ENCODE data around the gene CHMP4B. TPM values are rescaled to one million over a fixed set of nuclear protein-coding genes. Genes with fewer than 3 reads are reported as not detected.

CHMP4B gene
- polyA plus RNA-seq, 1 donor = 93.7 TPM

GRCh38 chr20:33862709-33863403 lies 51.7 kb downstream of the CHMP4B start:
- peak; percentile 73 for DNase-seq

- DNase-seq = no peak
These were observed 52.5 kb downstream of the CHMP4B start for GRCh38 chr20:33863440-33864323.

- DNase-seq = no peak
These were observed 53.3 kb downstream of the CHMP4B start for GRCh38 chr20:33864324-33864963.

GRCh38 chr20:33865761-33866370 lies 54.7 kb downstream of the CHMP4B start:
- no peak for DNase-seq

- DNase-seq = no peak
These were observed 55.4 kb downstream of the CHMP4B start for GRCh38 chr20:33866398-33867100.

GRCh38 chr20:33868042-33868441 lies 56.9 kb downstream of the CHMP4B start:
- no peak for DNase-seq

- no peak for DNase-seq
These were observed 57.4 kb downstream of the CHMP4B start for GRCh38 chr20:33868595-33868994.

GRCh38 chr20:33869283-33869682 lies 58.1 kb downstream of the CHMP4B start:
- DNase-seq = no peak

GRCh38 chr20:33871362-33871761 lies 60.2 kb downstream of the CHMP4B start:
- DNase-seq = no peak

GRCh38 chr20:33874129-33874528 lies 63.0 kb downstream of the CHMP4B start:
- no peak for DNase-seq

- no peak for DNase-seq
These were observed 63.9 kb downstream of the CHMP4B start for GRCh38 chr20:33875055-33875454.

- DNase-seq = no peak
These were observed 64.4 kb downstream of the CHMP4B start for GRCh38 chr20:33875534-33876026.

GRCh38 chr20:33878583-33878982 lies 67.4 kb downstream of the CHMP4B start:
- DNase-seq = no peak

GRCh38 chr20:33880396-33880795 lies 69.2 kb downstream of the CHMP4B start:
- no peak for DNase-seq

GRCh38 chr20:33881989-33882388 lies 70.8 kb downstream of the CHMP4B start:
- peak; percentile 63 for DNase-seq

- no peak for DNase-seq
These were observed 71.3 kb downstream of the CHMP4B start for GRCh38 chr20:33882481-33882880.

- DNase-seq = no peak
These were observed 72.0 kb downstream of the CHMP4B start for GRCh38 chr20:33883164-33883563.

GRCh38 chr20:33884633-33885032 lies 73.5 kb downstream of the CHMP4B start:
- DNase-seq = no peak

- no peak for DNase-seq
These were observed 78.2 kb downstream of the CHMP4B start for GRCh38 chr20:33889312-33889711.

- no peak for DNase-seq
These were observed 79.4 kb downstream of the CHMP4B start for GRCh38 chr20:33890557-33890956.

- no peak for DNase-seq
These were observed 82.2 kb downstream of the CHMP4B start for GRCh38 chr20:33893314-33893713.

- DNase-seq = no peak
These were observed 83.7 kb downstream of the CHMP4B start for GRCh38 chr20:33894798-33895197.

All from left kidney (tissue), 2 donors.